Ectodermal cell (in vitro differentiated cells): Measurements from ENCODE around the gene GRID1.

Source experiments
- H3K27ac ChIP-seq: 2 replicates; pipeline ENCODE4 v1.7.0; 2013; ENCODE audit warnings: mild to moderate bottlenecking, low read depth, low read length; ENCODE audit not compliant: insufficient read depth, poor library complexity, severe bottlenecking
- H3K27me3 ChIP-seq: 2 replicates; pipeline ENCODE4 v1.7.0; 2013; ENCODE audit warnings: mild to moderate bottlenecking, low read length; ENCODE audit not compliant: insufficient read depth, control insufficient read depth, poor library complexity, severe bottlenecking
- H3K36me3 ChIP-seq: one replicate; pipeline ENCODE4 v1.7.0; 2013; ENCODE audit warnings: low read length; ENCODE audit not compliant: control insufficient read depth, insufficient read depth
- H3K4me1 ChIP-seq: one replicate; pipeline ENCODE4 v1.7.0; 2013; ENCODE audit warnings: low read length; ENCODE audit not compliant: control insufficient read depth, insufficient read depth
- H3K4me3 ChIP-seq: 2 replicates; pipeline ENCODE4 v1.7.0; 2013; ENCODE audit warnings: low read depth, low read length, control low read depth; ENCODE audit not compliant: insufficient read depth
- H3K9me3 ChIP-seq: 2 replicates; pipeline ENCODE4 v1.7.0; 2013; ENCODE audit warnings: mild to moderate bottlenecking, low read length, moderate library complexity; ENCODE audit not compliant: control insufficient read depth
- WGBS, 2 experiments: methylation state at CpG; one replicate each; pipeline ENCODE4 v1.1.7; 2013; ENCODE audit warnings: missing lambda C conversion rate in 2 of 2; 5-methylcytosine and 5-hydroxymethylcytosine counted together

Gene GRID1

GRCh38 chr10:85977642-85978041 lies 389.0 kb downstream of the GRID1 start:
- Histone ChIP-seq H3K36me3 (no peaks in the 10 kb centered on the region), H3K27me3 (no peaks in the 10 kb centered on the region), H3K4me3 (no peak overlapping the region), H3K4me1 (no peaks in the 10 kb centered on the region), H3K9me3 (no peaks in the 10 kb centered on the region), H3K27ac (no peak overlapping the region)
- 88 to 92% methylated on average over 6 of the region's 6 CpGs for WGBS, 2 experiments

DNA sequence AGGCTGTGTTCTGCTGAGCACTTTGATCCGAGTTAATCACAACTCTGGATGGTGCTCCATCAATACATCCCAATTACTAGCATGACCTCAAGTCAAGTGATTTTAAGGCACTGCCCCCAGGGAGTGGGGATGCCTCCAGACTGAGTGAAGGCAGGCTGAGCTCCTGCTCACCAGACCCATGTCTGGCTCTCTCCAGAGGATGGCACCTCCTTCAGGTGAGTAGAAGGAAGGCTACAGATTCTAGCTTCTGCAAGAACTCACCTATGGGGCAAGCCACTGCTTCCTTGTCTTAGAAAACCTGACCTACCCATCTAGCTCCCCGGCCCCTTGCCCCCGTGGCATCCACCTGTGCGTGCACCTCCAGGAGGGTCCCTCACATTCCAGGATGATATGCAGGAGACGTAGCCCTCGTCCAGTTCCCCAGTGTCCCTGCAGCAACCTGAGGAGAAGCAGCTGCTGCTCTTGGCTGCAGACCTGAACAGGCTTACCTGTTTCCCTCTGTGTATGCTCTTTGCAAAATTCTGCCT lies 390.3 kb downstream of the GRID1 start:
- no peak overlapping the region for H3K27ac ChIP-seq
- 91 to 94% methylated on average over 6 of the region's 6 CpGs for WGBS, 2 experiments
- no peaks in the 10 kb centered on the region for H3K9me3 ChIP-seq

DNA sequence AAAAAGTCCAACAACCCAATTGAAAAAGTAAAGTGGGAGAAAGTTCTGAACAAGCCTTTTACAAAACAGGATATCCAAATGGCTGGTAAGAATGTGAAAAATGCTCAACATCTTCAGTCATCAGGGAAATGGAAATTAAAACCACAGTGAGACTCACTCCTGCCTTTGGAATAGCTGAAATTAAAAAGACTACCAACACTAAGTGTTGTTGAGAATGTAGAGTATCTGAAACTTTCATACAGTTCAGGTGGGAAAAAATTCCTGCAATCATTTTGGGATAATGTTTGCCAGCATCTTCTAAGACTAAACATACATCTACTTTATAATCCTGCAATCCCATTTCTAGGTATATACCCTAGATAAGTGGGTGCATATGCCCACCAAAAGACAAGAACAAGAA lies 395.1 kb downstream of the GRID1 start:
- Histone ChIP-seq H3K27me3 (no peaks in the 10 kb centered on the region), H3K4me3 (no peak overlapping the region), H3K36me3 (no peaks in the 10 kb centered on the region), H3K27ac (no peak overlapping the region), H3K9me3 (no peaks in the 10 kb centered on the region), H3K4me1 (no peaks in the 10 kb centered on the region)

More for the DNA sequence above, 390.3 kb downstream of the GRID1 start:
- H3K27me3 ChIP-seq: no peaks in the 10 kb centered on the region
- no peaks in the 10 kb centered on the region for H3K36me3 ChIP-seq
- no peaks in the 10 kb centered on the region for H3K4me1 ChIP-seq
- H3K4me3 ChIP-seq: no peak overlapping the region

GRCh38 chr10:85967594-85967993 lies 399.0 kb downstream of the GRID1 start:
- Histone ChIP-seq H3K27me3 (no peaks in the 10 kb centered on the region), H3K4me1 (no peaks in the 10 kb centered on the region), H3K4me3 (no peak overlapping the region), H3K9me3 (no peaks in the 10 kb centered on the region), H3K27ac (no peak overlapping the region), H3K36me3 (no peaks in the 10 kb centered on the region)
- WGBS, 2 experiments: 91 to 100% methylated on average over 1 of the region's 1 CpG

DNA sequence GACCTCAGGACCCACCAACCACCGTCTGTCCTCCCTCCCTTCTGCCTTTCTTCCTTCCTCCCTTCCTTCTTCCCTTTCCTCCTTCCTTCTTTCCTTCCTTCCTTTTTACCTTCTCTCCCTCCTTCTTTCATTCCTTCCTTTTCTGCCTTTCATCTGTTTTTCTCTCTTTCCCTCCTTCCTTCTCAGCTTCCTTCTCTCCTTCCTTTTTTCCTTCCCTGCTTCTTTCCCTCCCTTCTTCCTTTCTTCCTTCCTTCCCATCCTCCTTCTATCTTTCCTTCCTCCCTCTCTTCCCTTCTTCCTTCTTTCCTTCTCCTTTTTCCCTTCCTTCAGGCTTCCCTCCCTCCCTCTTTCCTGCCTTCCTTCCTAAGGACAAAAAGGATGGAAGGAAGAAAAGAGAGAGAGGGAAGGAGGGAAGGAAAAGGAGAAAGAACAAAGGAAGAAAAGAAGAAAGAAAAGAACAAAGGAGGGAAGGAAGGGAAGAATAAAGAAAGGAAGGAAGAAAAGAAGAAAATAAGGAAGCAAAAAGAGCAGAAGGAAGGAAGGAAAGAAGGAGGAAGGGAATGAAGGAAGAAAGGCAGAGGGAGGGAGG lies 405.0 kb downstream of the GRID1 start:
- Histone ChIP-seq H3K9me3 (no peaks in the 10 kb centered on the region), H3K27me3 (no peaks in the 10 kb centered on the region), H3K4me1 (no peaks in the 10 kb centered on the region), H3K36me3 (no peaks in the 10 kb centered on the region), H3K4me3 (no peak overlapping the region), H3K27ac (no peak overlapping the region)
- WGBS, 2 experiments: 91 to 94% methylated on average over 1 of the region's 1 CpG

DNA sequence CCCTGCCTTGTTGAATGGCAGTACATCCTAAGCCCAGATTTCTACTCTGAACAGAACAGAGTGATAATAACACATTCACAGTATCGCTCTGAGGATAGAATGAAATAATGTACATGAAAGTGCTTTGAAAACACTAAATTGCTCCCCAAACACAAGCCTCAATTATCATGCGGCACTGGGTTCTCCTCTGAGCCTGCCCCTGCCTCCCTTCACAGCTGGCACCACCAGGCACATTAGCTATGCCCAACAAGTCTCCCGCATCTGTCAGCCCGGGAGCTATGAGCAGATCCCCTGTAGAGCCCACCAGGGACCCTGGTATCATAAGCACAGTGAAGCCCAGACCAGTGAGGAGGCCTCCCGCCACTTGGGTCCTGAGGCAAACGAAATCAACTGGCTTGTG lies 405.5 kb downstream of the GRID1 start:
- Histone ChIP-seq H3K36me3 (no peaks in the 10 kb centered on the region), H3K27me3 (no peaks in the 10 kb centered on the region), H3K4me3 (no peak overlapping the region), H3K9me3 (no peaks in the 10 kb centered on the region), H3K27ac (no peak overlapping the region), H3K4me1 (no peaks in the 10 kb centered on the region)
- 90% methylated on average over 5 to 6 of the region's 6 CpGs for WGBS, 2 experiments

- Histone ChIP-seq H3K4me1 (no peaks in the 10 kb centered on the region), H3K9me3 (no peaks in the 10 kb centered on the region), H3K27me3 (no peaks in the 10 kb centered on the region), H3K27ac (no peak overlapping the region), H3K4me3 (no peak overlapping the region), H3K36me3 (no peaks in the 10 kb centered on the region)
- WGBS, 2 experiments: 89 to 90% methylated on average over 3 of the region's 3 CpGs
These were observed 407.4 kb downstream of the GRID1 start for GRCh38 chr10:85959239-85959638.

GRCh38 chr10:85950921-85951320 lies 415.7 kb downstream of the GRID1 start:
- Histone ChIP-seq H3K36me3 (no peaks in the 10 kb centered on the region), H3K4me1 (no peaks in the 10 kb centered on the region), H3K9me3 (no peaks in the 10 kb centered on the region), H3K27me3 (no peaks in the 10 kb centered on the region), H3K27ac (no peak overlapping the region), H3K4me3 (no peak overlapping the region)
- WGBS, 2 experiments: 87 to 90% methylated on average over 2 of the region's 2 CpGs

- no peaks in the 10 kb centered on the region for H3K27me3 ChIP-seq
- 93 to 95% methylated on average over 6 to 7 of the region's 7 CpGs for WGBS, 2 experiments
- H3K36me3 ChIP-seq: no peaks in the 10 kb centered on the region
- no peak overlapping the region for H3K27ac ChIP-seq
- H3K9me3 ChIP-seq: no peaks in the 10 kb centered on the region
- H3K4me1 ChIP-seq: no peaks in the 10 kb centered on the region
- no peak overlapping the region for H3K4me3 ChIP-seq
These were observed 419.8 kb downstream of the GRID1 start for GRCh38 chr10:85946713-85947326.

- WGBS, 2 experiments: 94 to 100% methylated on average over 1 of the region's 1 CpG
- Histone ChIP-seq H3K4me1 (no peaks in the 10 kb centered on the region), H3K27me3 (no peaks in the 10 kb centered on the region), H3K4me3 (no peak overlapping the region), H3K9me3 (no peaks in the 10 kb centered on the region), H3K27ac (no peak overlapping the region), H3K36me3 (no peaks in the 10 kb centered on the region)
These were observed 430.4 kb downstream of the GRID1 start for GRCh38 chr10:85936161-85936560.
